Measurements from ENCODE around the gene PPIA.

PPIA gene

DNA sequence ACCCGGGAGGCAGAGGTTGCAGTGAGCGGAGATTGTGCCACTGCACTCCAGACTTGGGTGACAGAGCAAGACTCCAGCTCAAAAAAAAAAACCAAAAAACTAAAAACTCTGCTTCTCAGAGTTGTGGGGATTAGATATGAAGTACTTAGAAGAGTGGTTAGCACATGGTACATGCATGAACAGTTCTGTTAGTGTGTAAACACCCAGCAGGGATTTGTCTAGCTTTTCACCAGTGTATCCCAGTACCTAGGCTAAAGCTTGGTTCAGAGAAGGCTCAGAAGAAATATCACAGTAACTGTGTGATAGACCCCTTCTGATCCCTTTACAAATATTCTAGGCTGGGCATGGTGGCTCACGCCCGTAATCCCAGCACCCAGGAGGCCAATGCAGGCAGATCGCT lies 9.5 kb downstream of the PPIA start:
- Histone ChIP-seq H3K4me3 (ENCODE audit: low read depth, low read length, poor library complexity, severe bottlenecking) (no peak overlapping the region), H2AFZ (ENCODE audit: low read length) (no peak overlapping the region), H3K27ac (ENCODE audit: low read depth, low read length, poor library complexity, severe bottlenecking) (peak overlapping the region; percentile 48), H3F3A (ENCODE audit: insufficient read depth, low read length) (peaks cover 28% of the 10 kb centered on the region), H4K20me1 (ENCODE audit: insufficient read depth, low read length) (no peaks in the 10 kb centered on the region), H3K9me3 (ENCODE audit: low read length) (no peaks in the 10 kb centered on the region), H3K4me2 (ENCODE audit: low read length) (no peak overlapping the region), H3K9me2 (ENCODE audit: low read depth, low read length) (no peaks in the 10 kb centered on the region), H3K27me3 (ENCODE audit: insufficient read depth, low read length) (no peaks in the 10 kb centered on the region), H3K9ac (ENCODE audit: low read length) (no peak overlapping the region), H3K79me2 (ENCODE audit: insufficient read depth, low read length) (no peaks in the 10 kb centered on the region), H3K36me3 (ENCODE audit: insufficient read depth, low read length) (peaks cover 41% of the 10 kb centered on the region), H3K4me1 (ENCODE audit: insufficient read depth, low read length, severe bottlenecking) (peaks cover 6% of the 10 kb centered on the region)
- no peak for TF ChIP-seq EZH2 (IDR thresholded peaks at IDR 0.05; ENCODE audit: borderline replicate concordance, low read length)
- TF ChIP-seq, protein P1, sequence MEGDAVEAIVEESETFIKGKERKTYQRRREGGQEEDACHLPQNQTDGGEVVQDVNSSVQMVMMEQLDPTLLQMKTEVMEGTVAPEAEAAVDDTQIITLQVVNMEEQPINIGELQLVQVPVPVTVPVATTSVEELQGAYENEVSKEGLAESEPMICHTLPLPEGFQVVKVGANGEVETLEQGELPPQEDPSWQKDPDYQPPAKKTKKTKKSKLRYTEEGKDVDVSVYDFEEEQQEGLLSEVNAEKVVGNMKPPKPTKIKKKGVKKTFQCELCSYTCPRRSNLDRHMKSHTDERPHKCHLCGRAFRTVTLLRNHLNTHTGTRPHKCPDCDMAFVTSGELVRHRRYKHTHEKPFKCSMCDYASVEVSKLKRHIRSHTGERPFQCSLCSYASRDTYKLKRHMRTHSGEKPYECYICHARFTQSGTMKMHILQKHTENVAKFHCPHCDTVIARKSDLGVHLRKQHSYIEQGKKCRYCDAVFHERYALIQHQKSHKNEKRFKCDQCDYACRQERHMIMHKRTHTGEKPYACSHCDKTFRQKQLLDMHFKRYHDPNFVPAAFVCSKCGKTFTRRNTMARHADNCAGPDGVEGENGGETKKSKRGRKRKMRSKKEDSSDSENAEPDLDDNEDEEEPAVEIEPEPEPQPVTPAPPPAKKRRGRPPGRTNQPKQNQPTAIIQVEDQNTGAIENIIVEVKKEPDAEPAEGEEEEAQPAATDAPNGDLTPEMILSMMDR (IDR thresholded peaks at IDR 0.05; ENCODE audit: low read length) = no peak

DNA sequence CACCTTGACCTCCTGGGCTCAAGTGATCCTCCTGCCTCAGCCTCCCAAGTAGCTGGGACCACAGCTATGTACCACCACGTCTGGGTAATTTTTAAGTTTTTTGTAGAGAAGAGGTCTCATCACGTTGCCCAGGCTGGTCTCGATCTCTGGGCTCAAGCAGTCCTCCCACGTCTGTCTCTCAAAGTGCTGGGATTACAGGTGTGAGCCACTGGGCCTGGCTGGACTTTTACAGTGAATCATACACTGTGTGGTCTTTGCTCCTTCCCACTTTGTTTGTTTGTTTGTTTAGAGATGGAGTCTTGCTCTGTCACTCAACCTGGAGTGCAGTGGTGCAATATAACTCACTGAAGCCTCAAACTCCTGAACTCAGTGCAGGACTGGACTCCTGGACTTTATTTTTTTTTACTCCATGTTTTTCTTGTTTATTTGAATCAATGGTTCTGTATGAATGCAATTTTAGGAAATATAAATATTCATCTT lies 12.5 kb downstream of the PPIA start:
- Histone ChIP-seq H3K27ac (ENCODE audit: low read depth, low read length, poor library complexity, severe bottlenecking) (peak overlapping the region; percentile 69), H2AFZ (ENCODE audit: low read length) (no peak overlapping the region), H3K9me3 (ENCODE audit: low read length) (no peaks in the 10 kb centered on the region), H3K36me3 (ENCODE audit: insufficient read depth, low read length) (peaks cover 11% of the 10 kb centered on the region), H3K79me2 (ENCODE audit: insufficient read depth, low read length) (no peaks in the 10 kb centered on the region), H3F3A (ENCODE audit: insufficient read depth, low read length) (0 out of 2 replicates have a peak, but pooled peaks cover 5% of the 10 kb centered on the region), H3K4me1 (ENCODE audit: insufficient read depth, low read length, severe bottlenecking) (peaks cover 6% of the 10 kb centered on the region), H3K4me3 (ENCODE audit: low read depth, low read length, poor library complexity, severe bottlenecking) (no peak overlapping the region), H3K9me2 (ENCODE audit: low read depth, low read length) (no peaks in the 10 kb centered on the region), H3K9ac (ENCODE audit: low read length) (no peak overlapping the region), H3K27me3 (ENCODE audit: insufficient read depth, low read length) (no peaks in the 10 kb centered on the region), H4K20me1 (ENCODE audit: insufficient read depth, low read length) (no peaks in the 10 kb centered on the region), H3K4me2 (ENCODE audit: low read length) (no peak overlapping the region)
- TF ChIP-seq EZH2 (IDR thresholded peaks at IDR 0.05; ENCODE audit: borderline replicate concordance, low read length) = no peak
- TF ChIP-seq, protein P1 (IDR thresholded peaks at IDR 0.05; ENCODE audit: low read length) = no peak

GRCh38 chr7:44811093-44811492 lies 14.6 kb downstream of the PPIA start:
- no peak overlapping the region for H3K4me3 ChIP-seq (ENCODE audit: low read depth, low read length, poor library complexity, severe bottlenecking)
- no peak overlapping the region for H3K4me2 ChIP-seq (ENCODE audit: low read length)
- no peaks in the 10 kb centered on the region for H3K36me3 ChIP-seq (ENCODE audit: insufficient read depth, low read length)
- TF ChIP-seq, protein P1 (IDR thresholded peaks at IDR 0.05; ENCODE audit: low read length) = no peak
- no peak for TF ChIP-seq EZH2 (IDR thresholded peaks at IDR 0.05; ENCODE audit: borderline replicate concordance, low read length)
- H3K79me2 ChIP-seq (ENCODE audit: insufficient read depth, low read length) = no peaks in the 10 kb centered on the region
- no peaks in the 10 kb centered on the region for H3K27me3 ChIP-seq (ENCODE audit: insufficient read depth, low read length)
- H3K9me3 ChIP-seq (ENCODE audit: low read length) = no peaks in the 10 kb centered on the region
- no peak overlapping the region for H3K9ac ChIP-seq (ENCODE audit: low read length)
- H4K20me1 ChIP-seq (ENCODE audit: insufficient read depth, low read length) = no peaks in the 10 kb centered on the region
- no peak overlapping the region for H3K27ac ChIP-seq (ENCODE audit: low read depth, low read length, poor library complexity, severe bottlenecking)
- peaks cover 6% of the 10 kb centered on the region for H3K4me1 ChIP-seq (ENCODE audit: insufficient read depth, low read length, severe bottlenecking)
- H3K9me2 ChIP-seq (ENCODE audit: low read depth, low read length) = no peaks in the 10 kb centered on the region
- H2AFZ ChIP-seq (ENCODE audit: low read length) = no peak overlapping the region
- H3F3A ChIP-seq (ENCODE audit: insufficient read depth, low read length) = no peaks in the 10 kb centered on the region

Data from OCI-LY1 (cell line).